HG02759 (cell line): Measurements from ENCODE around the gene CPA2.

ENCODE experiments used
- ATAC-seq: cut with Tn5 transposase; IDR thresholded peaks from one replicate; pipeline ENCODE4 v1.9.1; 2021; ENCODE audit warnings: mild to moderate bottlenecking, moderate library complexity; ENCODE audit not compliant: unreplicated experiment

The CPA2 gene

DNA sequence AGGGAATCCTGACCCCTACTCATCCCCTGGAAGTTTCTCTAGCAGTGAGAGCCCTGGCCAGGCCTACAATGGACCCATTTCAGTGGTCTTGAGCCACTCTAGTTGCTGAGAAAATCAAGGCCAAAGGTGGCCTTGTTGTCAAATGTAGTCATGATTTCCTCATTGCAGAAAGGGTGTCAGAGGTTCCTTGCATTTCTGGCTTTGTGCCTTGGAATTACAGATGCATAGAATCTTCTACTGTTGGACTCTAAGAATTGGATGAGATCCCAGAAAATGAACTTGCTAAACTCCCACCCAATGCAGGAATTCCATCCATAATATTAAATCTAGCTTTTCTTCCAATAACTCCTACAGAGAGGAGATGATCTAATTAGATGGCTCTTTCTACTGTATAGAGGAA lies 12.2 kb downstream of the CPA2 start:
- no peak for ATAC-seq

DNA sequence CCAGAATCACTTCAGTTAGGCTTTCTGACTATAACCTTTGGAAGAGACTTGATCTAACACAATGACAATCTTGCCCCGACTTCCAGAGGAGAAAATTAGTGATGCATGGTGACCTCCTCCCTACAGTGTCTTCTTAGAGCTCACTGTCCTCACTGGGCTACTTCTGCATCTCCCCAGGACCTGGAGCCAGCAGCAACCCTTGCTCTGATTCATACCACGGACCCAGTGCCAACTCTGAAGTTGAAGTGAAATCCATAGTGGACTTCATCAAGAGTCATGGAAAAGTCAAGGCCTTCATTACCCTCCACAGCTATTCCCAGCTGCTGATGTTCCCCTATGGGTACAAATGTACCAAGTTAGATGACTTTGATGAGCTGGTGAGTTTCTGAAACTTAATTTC lies 12.6 kb downstream of the CPA2 start:
- ATAC-seq, result no peak

DNA sequence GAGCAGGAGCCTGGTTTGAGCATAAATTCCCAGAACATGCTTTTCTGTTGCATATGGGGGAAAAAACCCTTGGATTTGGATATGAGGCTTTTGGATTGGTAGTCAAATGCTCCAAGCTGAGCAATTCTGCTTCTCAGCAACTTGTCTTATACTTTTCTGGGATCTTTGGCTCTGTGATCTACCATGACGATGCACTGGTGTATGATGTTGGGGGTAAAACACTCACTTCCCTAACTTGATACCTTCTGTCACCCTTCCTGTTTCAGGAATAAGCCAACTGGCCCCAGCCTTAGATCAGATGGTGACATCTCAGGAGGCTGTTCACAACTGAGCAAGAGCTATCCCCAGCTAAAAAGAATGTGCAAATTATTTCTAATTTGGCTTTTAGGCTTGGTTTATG lies 13.2 kb downstream of the CPA2 start:
- no peak for ATAC-seq

DNA sequence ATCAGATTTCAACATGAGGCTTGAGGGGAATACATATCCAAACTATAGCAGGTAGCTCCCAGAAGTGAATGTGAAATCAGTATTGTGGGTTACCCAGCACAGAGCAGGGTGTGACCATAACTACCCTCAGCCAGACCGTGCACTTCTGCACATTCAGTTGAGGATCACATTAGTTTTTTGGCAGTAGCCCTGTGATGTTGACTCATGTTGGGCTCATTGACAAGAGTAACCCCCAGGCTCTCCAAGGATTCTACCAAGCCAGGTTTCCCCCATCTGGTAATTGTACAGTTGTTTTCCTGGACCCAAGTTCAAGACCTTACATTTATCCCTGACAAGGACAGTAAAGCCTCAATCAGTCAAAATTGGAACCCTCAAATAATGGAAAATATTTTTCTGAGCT lies 14.6 kb downstream of the CPA2 start:
- ATAC-seq, result no peak

DNA sequence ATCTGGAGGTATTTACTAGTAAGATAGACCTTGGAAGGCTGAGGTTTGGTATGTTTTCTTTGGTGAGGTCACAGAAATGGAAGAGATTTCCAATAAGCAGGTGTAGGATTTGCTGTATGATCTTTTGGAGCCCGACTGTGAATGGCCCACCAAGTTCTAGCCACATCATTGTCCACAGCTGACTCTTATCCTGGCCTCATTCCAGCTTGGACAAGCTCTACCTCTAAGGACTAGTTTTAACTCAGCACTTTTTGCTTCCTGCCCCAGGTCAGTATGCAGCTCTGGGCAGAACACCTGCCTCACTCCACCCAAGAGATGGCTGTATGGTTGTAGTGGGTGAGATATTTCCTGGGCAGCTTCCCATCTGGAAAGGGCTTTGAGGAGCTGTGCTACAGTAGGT lies 20.2 kb downstream of the CPA2 start:
- ATAC-seq, result no peak

DNA sequence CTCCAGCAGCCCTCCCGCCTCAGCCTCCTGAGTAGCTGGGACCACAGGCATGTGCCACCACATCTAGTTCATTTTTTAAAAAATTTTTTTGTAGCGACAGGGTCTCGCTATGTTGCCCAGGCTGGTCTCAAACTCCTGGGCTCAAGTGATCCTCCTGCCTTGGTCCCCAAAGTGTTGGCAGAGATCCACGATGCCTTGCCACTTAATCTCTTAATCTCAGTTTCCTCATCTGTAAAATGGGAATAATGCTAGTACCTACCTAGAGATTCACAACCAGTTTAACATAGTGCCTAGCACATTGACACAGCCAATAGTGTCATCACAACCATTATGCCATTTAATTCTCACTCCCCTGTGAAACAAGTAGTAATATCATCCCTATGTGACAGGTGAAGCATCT lies 21.5 kb downstream of the CPA2 start:
- no peak for ATAC-seq

DNA sequence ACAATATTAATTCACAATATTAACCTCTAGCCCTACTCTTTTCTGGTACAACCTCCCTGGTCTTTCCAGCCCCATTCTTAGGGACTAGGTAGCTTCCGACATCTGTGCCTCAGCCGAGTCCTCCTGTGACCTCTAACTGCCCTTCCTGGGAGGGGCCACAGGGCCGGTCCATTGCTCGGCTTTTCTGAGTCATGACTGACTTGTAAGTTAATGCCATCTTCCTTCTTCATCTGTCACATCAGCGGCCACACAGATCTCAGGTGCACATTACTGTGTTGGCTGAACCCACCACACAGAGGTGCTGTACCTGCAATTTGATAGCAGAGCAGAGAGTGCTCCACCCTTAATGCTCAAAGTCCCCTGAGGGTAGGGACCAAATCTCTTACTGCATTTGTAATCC lies 22.2 kb downstream of the CPA2 start:
- ATAC-seq, result no peak

DNA sequence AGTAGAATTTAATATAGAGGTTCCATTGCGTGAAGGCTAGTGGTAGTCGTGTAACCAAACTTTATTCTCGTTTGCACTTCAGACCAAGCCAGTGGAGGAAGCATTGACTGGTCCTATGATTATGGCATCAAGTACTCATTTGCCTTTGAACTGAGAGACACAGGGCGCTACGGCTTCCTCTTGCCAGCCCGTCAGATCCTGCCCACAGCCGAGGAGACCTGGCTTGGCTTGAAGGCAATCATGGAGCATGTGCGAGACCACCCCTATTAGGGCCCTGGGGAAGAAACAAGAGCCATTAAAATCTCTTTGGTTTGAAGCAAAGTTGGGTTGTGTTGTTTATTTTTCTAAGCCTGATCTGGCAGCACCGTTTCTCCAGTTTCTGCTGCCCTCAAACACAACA lies 22.8 kb downstream of the CPA2 start:
- ATAC-seq, result no peak

DNA sequence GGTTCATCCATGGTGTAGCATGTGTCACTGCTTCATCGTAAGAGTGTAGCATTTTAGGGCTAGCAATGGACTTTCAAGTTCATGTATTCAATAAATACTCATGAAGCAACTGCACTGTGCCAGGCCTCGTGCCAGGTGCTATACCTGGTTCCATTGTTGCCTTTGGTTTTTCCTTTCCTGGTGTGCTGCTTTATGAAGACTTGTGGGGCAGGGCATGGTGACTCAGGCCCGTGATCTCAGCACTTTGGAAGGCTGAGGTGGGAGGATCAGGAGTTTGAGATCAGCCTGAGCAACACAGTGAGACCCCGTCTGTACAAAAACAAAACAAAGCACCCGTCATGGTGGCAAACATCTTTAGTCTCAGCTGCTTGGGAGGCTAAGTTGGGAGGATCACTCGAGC lies 24.1 kb downstream of the CPA2 start:
- ATAC-seq, result no peak

DNA sequence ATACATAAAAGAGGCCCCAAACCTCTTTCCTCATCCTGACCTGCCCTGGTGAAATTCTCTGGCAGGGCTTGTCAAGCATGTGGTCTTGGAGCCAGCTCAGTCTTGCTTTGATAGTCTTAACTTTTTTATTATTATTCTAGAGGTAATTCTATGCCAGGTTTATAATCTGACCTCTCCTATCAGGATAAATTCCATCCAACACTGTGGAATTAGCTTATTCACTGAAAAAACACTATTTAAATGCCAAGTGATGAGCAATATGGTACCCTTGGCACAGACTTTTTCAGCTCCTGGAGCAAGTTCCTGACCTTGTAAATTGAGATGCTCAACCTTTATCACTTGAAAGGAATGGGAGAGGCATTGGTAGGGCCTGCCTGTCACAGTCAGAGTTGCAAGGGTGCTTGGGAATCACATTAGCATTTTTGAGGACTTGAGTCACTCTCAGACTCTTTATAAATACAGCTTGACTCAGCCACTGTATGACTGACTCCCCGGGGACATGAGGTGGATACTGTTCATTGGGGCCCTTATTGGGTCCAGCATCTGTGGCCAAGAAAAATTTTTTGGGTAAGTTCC lies 26.1 kb downstream of the CPA2 start, which contains the start of gene CPA4:
Gene CPA4 (plus strand): TSS at position 480 of the 576 bp plus-strand sequence. CDS start 20 bp downstream, at position 500.
- no peak for ATAC-seq

DNA sequence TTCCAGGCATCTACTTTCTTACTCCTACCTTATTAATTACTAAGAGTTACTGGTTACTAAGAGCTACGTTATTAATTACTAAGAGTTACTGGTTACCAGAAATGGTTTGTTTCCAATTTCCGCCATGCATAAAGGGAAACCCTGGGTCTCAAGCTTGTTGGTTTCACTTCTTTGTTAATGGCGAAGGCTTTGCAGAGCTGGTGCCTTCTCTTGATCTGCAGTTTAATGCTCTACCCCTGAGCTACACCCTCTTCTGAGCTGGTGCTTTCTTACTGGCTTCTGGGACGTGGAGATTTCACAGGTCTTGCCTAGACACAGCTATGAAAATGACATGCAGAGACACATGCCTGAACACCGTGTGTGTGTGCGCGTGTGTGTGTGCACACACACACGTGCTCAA lies 26.9 kb downstream of the CPA2 start:
- ATAC-seq, result no peak

DNA sequence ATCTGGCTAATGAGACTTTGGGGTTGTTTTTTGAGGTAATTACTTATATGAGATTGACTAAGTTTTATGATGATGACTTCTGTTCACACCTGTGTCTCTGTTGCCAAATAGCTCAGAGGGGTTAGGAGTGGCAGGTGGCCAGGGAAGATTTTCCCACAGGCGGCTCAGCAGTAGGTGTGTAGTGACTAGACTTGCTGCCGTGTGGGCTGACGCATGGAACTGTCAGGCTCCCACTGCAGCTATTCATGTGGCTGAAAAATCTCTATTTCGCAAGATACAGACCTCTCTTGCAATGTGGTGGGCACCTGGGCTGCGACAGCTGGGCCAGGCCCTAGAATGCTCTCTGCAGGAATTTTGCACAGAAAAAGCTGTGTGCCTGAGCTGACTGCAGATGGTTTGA lies 27.7 kb downstream of the CPA2 start:
- ATAC-seq, result no peak

DNA sequence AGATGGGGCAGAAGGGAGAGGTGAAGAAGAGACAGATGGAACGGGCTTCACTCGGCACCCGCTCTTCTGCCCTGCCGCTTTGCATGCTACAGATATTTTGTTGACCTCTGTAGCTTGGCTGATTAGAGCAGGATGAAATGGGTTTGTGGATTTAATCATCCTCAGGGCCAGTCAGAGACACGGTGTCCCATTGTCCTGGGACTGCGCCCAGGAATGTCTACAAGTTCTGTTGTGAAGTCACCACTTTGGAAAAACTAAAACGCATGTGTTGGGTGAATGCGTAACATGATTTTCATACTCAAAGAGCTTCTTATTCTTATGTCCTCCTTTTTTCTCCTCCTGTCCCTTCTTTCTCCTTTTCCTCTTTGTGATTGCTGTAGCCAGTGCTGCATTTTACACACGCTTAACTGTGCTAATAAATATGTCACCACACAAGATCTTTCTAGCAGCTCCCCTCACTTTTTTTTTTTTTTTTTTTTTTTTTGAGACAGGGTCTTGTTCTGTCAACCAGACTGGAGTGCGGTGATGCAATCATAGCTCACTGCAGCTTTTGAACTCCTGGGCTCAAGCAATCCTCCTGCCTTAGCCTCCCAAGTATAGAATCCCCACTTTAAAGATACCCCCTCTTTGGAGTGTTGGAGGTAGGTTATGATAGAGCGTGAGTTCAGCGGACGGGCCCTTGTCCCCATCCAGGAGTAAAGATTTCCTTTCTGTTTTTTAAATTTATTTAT lies 29.7 kb downstream of the CPA2 start:
- ATAC-seq, result no peak

DNA sequence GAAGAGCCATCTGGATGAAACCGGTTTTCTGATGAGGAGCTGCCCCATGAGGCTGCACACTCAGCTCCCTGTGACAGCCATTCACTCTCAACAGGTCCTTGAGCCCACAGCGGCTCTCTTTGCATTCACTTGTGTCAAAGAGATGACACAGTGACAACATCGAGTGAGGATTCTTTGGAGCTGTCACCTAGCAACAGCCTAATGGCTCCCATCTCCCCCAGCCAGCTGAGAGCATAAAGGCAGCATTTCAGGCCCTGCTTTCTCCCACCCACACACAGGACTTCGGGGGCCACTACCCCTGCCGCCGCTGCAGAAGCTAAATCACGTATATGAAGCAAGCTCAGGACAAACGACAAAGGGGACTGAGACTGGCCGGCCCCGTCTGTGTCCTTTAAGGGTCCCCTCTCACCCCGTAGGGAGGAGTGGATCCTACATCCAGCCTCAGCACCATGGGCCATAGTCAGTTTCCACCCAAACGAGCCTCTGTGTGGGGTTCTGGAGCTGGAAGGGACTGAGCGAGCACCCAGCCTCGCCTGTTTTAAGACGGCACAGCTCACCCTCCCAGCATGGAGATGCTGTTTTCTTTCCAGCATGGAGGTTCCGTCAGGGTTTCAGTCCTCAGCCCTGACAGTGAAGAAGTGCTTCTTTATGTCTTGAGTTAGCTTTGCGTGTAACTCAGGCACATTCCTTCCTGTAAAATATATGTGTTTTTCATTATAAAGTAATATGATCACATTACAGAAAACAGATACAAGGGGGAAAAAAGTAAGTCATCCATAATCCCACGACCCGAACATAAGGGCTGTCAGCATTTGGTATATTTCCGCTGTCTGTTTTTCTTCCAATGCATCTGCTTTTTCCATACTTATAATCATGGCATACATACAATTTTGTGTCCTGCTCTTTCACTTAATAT lies 31.2 kb downstream of the CPA2 start:
- ATAC-seq, result no peak

DNA sequence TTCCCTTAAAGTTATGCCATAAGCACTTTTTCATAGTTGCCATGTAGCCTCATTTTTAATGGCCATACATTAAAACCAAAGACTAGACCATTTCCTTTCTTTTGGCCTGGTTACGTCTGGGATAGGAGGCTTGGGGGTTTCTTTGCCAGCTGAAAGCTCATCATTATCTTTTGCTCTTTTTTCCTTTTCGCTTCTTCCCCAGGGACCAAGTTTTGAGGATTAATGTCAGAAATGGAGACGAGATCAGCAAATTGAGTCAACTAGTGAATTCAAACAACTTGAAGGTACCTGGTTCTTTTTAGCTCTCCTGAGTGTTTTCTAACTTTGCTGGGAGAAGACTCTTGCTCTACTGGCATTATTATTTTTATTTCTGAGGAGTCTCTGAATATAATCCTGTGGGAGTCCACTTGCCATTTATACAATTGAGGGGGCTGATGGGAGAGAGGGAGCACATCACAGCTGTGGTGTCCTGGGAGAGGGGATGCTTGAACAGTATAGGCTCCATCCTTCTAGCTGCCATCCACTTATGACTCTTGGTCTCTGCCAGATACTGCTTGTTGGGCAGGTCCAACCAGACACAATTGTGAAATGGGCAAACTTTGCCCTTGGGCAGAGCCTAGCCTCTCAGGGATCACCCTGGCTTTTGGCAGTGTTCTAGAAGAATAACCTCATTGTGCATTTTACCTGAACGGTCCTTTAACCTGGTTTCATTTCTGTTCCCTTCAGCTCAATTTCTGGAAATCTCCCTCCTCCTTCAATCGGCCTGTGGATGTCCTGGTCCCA lies 32.1 kb downstream of the CPA2 start:
- no peak for ATAC-seq

DNA sequence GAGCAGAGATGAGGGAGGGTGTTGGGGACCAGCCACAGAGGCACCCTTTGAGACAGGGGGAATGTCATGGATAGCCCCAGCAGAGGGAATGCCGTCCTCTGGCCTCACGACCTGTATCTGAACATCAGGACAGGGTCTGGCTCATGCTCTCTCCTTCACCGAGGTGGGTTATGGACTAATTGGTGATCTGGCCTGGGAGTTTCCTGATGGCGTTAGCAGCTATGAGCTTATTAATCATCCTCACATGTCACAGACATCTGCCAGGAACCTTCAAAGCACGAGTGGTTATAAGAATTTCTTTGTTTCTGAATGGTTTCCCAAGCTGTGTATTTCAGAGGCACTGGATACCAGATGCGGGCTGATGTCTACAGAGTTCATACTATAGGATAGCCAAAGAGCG lies 33.2 kb downstream of the CPA2 start:
- ATAC-seq, result no peak

DNA sequence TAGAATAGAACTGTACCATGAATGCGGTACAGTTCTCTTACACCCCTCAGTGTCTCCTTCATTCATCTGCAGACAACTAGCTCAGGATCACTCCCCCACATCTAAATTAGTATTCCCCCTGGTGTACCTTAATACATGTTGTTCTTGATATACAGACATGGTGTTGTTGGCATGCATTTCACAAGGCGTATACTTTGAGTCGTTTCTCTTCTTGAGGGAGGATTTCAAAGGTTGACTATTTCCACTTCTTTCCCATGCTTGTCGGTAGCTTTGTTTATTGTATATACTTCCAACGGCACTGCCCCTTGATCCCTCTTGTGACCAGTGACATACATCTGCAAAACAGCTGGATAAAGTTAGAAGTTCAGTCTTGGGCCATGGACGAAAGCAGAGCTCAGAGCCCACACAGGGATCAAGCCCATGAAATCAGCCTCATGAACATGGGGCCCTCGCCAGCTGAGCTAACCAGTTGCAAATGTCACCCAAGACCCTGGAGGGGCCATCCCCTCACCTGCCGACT lies 34.9 kb downstream of the CPA2 start:
- no peak for ATAC-seq

DNA sequence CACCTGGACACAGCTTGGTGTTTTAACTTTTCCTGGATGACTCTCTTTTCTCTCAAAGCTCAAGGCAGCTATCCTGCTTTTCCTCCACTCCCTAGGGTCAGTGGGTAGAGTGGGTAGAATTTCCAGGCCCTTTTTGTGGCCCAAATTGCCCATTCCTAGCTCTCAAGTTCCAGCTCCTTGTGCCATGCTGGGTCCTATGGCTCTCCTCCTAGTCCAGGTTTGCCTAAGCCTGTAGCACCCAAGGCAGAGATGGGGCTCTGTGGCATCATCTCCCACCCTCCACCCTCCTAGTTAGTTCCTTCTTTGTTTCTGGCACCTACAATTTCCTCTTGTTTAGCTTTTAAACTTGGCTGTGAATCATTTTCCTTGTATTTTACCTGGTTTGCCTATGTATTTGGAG lies 36.0 kb downstream of the CPA2 start:
- no peak for ATAC-seq

DNA sequence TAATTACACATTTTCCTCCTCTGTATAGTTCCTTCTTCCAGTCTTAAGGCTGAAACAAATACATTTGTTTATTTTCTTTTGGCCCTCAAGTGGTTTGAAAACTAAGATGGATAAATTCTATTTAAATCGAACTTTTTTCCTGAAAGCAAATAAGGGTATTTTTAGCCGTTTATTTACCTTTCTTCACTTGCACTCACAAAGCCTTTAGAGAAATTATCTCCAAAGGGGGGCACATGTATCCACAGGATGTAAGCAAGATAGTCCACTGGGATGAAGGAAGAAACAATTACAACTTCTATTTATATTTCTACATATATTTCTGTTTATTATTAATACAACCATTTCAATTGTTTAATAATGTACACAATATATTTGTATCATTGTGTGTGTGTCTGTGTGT lies 36.5 kb downstream of the CPA2 start:
- no peak for ATAC-seq

DNA sequence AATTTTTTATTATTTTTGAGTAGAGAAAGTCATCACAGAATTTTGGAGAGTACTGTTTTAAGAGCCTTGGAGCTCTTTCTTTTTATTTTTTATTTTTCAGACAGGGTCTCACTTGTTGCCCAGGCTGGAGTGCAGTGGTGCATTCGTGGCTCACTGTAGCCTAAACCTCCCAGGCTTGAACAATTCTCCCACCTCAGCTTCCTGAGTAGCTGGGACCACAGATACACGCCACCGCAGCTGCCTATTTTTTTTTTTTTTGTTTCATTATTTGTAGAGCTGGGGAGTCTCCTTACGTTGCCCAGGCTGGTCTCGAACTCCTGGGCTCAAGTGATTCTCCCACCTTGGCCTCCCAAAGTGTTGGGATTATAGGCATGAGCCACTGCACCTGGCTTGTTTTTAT lies 36.9 kb downstream of the CPA2 start:
- no peak for ATAC-seq

DNA sequence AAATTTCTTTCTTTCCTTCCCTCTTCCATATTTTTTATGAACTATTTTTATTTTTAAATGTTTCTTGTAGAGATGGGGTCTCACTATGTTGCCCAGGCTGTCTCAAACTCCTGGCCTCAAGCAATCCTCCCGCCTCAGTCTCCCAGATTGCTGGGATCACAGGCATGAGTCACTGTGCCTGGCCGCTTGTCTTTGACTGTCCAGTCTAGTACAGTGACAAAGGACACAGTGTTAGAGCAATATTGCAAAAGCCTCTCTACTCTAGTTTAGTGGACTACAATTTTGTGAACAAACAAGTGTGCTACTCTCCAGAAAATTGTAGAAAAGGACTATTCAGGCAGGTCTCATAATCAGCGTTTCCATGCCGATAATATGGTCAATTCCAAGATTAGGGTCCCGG lies 37.3 kb downstream of the CPA2 start:
- ATAC-seq, result no peak
